ENCODE results near the gene XYLT1.

- TF ChIP-seq MXI1 (conservative IDR thresholded peaks at IDR 0.05; ENCODE audit: poor library complexity, severe bottlenecking), result no peak
- no peak for TF ChIP-seq CTCF (IDR thresholded peaks at IDR 0.05; ENCODE audit: poor library complexity, severe bottlenecking)
- TF ChIP-seq EZH2 (IDR thresholded peaks at IDR 0.05; ENCODE audit: borderline replicate concordance, insufficient read depth, low read length, poor library complexity, severe bottlenecking), result no peak
- TF ChIP-seq REST (IDR thresholded peaks at IDR 0.05; ENCODE audit: borderline replicate concordance), result no peak
- TF ChIP-seq POLR2AphosphoS5 (IDR thresholded peaks at IDR 0.05), result no peak
- no peak for TF ChIP-seq TAF1 (IDR thresholded peaks at IDR 0.05; ENCODE audit: low read depth)
- no peak for TF ChIP-seq RAD21 (conservative IDR thresholded peaks at IDR 0.05)
These were observed 266.1 kb downstream of the XYLT1 start for GRCh38 chr16:17204644-17205043.
